Activated B cell treated with CpG ODN at 0.5 μM for 24 hours (primary cell): ENCODE results near the gene PEA15. TPM values are rescaled to one million over a fixed set of nuclear protein-coding genes. Genes with fewer than 3 reads are reported as not detected.
A peak's percentile ranks its signal among the peaks of the same experiment; 100 is the strongest.

ENCODE experiments used
- ATAC-seq: fragments of 200-7000 bp; cut with Tn5 transposase; one replicate; pipeline ENCODE4 v1.10.0; 2021; ENCODE audit warnings: low read depth, mild to moderate bottlenecking, moderate library complexity
- CTCF ChIA-PET: fragments of 350-600 bp; sonication (Branson Sonifier 250); formaldehyde crosslinking; loops from one replicate; lab custom pipeline; 2021; ENCODE audit warnings: antibody characterized with exemption; lab: Charles Lee
- POLR2A ChIA-PET: fragments of 350-600 bp; sonication (Branson Sonifier 250); formaldehyde crosslinking; loops from one replicate; lab custom pipeline; 2021; ENCODE audit warnings: antibody characterized with exemption; lab: Charles Lee
- DNase-seq: peaks from one replicate; pipeline ENCODE4 v3.0.0; 2022
- H3K27ac Mint-ChIP-seq: one replicate; pipeline ENCODE4 v1.8.0; 2020; ENCODE audit warnings: mixed read lengths
- H3K27me3 Mint-ChIP-seq: one replicate; pipeline ENCODE4 v1.8.0; 2021; ENCODE audit warnings: mixed read lengths
- H3K36me3 Mint-ChIP-seq: one replicate; pipeline ENCODE4 v1.8.0; 2021; ENCODE audit warnings: low read depth, mixed read lengths
- H3K4me1 Mint-ChIP-seq: one replicate; pipeline ENCODE4 v1.8.0; 2021; ENCODE audit warnings: mixed read lengths
- H3K4me3 Mint-ChIP-seq: one replicate; pipeline ENCODE4 v1.8.0; 2020; ENCODE audit warnings: mild to moderate bottlenecking, mixed read lengths
- H3K9me3 Mint-ChIP-seq: one replicate; pipeline ENCODE4 v1.8.0; 2020; ENCODE audit warnings: mixed read lengths
- CTCF ChIP-seq: fragments of 200-600 bp; IDR thresholded peaks from one replicate; pipeline ENCODE4 v1.8.0; 2022; ENCODE audit warnings: antibody characterized with exemption, mild to moderate bottlenecking
- intact Hi-C: fragments of 100-400 bp; cut with micrococcal nuclease; formaldehyde crosslinking; loops from one replicate; pipeline ENCODE4 v1.15.1; 2024
- total RNA-seq: library from RNA; stranded (reverse); gene quantifications from 2 replicates; pipeline ENCODE4 v1.2.3, GENCODE V29; 2022

PEA15 gene
- total RNA-seq, 1 donor from 2014 or later = 107 TPM

- Mint-ChIP-seq H3K36me3 (no peaks in the 10 kb centered on the region), H3K27me3 (no peaks in the 10 kb centered on the region), H3K4me1 (peaks cover 7% of the 10 kb centered on the region), H3K9me3 (no peaks in the 10 kb centered on the region), H3K27ac (no peak overlapping the region), H3K4me3 (no peak overlapping the region)
- no peak for DNase-seq
- no peak for ATAC-seq
- no peak for TF ChIP-seq CTCF
- intact Hi-C loops = loop anchor here (10.0 kb wide), 1 partner anchor 408 kb away; no protein-coding TSS in a partner anchor
- CTCF ChIA-PET = interaction anchor here (6.3 kb wide), 1 partner anchor 94 kb away, joined by 39 read pairs; no protein-coding TSS in a partner anchor
- POLR2A ChIA-PET = no interaction called here
These were observed 8.0 kb upstream of the PEA15 start for GRCh38 chr1:160197231-160197630.

- ATAC-seq = no peak
- CTCF ChIA-PET = interaction anchor here (1.6 to 6.3 kb wide), 3 partner anchors 8 to 91 kb away, joined by 10 to 39 read pairs (median 13); no protein-coding TSS in a partner anchor
- H3K27ac Mint-ChIP-seq = no peak overlapping the region
These were observed 4.4 kb upstream of the PEA15 start for GRCh38 chr1:160200786-160201185.

GRCh38 chr1:160204526-160205241 is 500 bp upstream of the PEA15 start:
- Mint-ChIP-seq H3K27ac (peak overlapping the region; percentile 95), H3K36me3 (peaks cover 32% of the 10 kb centered on the region), H3K9me3 (no peaks in the 10 kb centered on the region), H3K4me1 (peaks cover 64% of the 10 kb centered on the region), H3K27me3 (no peaks in the 10 kb centered on the region), H3K4me3 (peak overlapping the region; percentile 85)
- CTCF ChIA-PET = interaction anchor here (1.6 to 2.8 kb wide), 5 partner anchors 12 to 172 kb away, joined by 3 to 15 read pairs (median 13); no protein-coding TSS in a partner anchor
- ATAC-seq = peak; percentile 81
- DNase-seq = peak; percentile 48
- intact Hi-C loops = loop anchor here (1.0 to 10.0 kb wide), 4 partner anchors 57 to 1500 kb away; partner anchors contain the start of gene FCRLA
- POLR2A ChIA-PET = interaction anchor here (0.7 to 3.9 kb wide), 15 partner anchors 8 to 591 kb away, joined by 3 to 34 read pairs (median 5); partner anchors contain the start of genes DCAF8, IGSF8, LY9 and PEX19
- no peak for TF ChIP-seq CTCF

More at GRCh38 chr1:160200786-160201185, 4.4 kb upstream of the PEA15 start:
- Mint-ChIP-seq H3K4me3 (no peak overlapping the region), H3K4me1 (peaks cover 30% of the 10 kb centered on the region), H3K36me3 (no peaks in the 10 kb centered on the region), H3K9me3 (no peaks in the 10 kb centered on the region), H3K27me3 (no peaks in the 10 kb centered on the region)
- DNase-seq = no peak
- POLR2A ChIA-PET = no interaction called here
- intact Hi-C loops = loop anchor here (5.0 to 10.0 kb wide), 2 partner anchors 278 to 1504 kb away; partner anchors contain the start of gene FCRLA
- TF ChIP-seq CTCF = no peak

- H3K4me3 Mint-ChIP-seq = peak overlapping the region; percentile 85
- no peaks in the 10 kb centered on the region for H3K9me3 Mint-ChIP-seq
- H3K4me1 Mint-ChIP-seq = peaks cover 64% of the 10 kb centered on the region
- H3K27ac Mint-ChIP-seq = peak overlapping the region; percentile 89
- CTCF ChIA-PET = interaction anchor here (0.5 to 1.3 kb wide), 4 partner anchors 13 to 86 kb away, joined by 3 to 7 read pairs (median 4); no protein-coding TSS in a partner anchor
- no peaks in the 10 kb centered on the region for H3K27me3 Mint-ChIP-seq
- intact Hi-C loops = loop anchor here (10.0 kb wide), 1 partner anchor 1499 kb away; the partner anchor contains the start of gene FCRLA
- DNase-seq (no peak), ATAC-seq (peak; percentile 23)
- POLR2A ChIA-PET = interaction anchor here (0.6 to 3.9 kb wide), 5 partner anchors 10 to 133 kb away, joined by 3 to 34 read pairs (median 5); partner anchors contain the start of gene DCAF8
- H3K36me3 Mint-ChIP-seq = peaks cover 46% of the 10 kb centered on the region
- no peak for TF ChIP-seq CTCF
These were observed 829 bp downstream of the PEA15 start for GRCh38 chr1:160206036-160206389.
